Suppressor macrophage (primary cell): Measurements from ENCODE around the gene EPO.
"Not testable (repeated sequence)": the region's sequence is repeated elsewhere in the genome, so short reads cannot be mapped to it uniquely, and the experiment has no call there.

Experiments used
- DNase-seq, 4 experiments: peaks; one replicate each; pipeline ENCODE4 v3.0.0-alpha.2; 2020 to 2022

Gene EPO

DNA sequence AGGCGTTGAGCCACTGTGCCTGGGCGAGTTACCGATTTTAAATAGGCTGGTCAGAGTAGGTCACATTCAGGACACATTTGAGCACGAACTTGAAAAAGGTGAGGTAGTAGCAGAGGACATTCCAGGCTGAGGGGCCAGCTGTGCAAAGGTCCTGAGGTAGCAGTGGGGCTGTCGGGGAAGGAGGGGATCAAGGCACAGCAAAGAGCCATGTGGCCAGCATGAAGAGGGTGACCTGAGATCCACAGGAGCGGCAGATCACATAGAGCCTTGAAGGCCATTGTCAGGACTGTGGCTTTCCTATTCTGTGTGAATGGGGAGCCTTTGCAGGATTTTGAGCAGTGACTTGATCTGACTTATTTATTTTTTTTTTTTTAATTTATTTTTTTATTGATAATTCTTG, 19.7 kb downstream of the EPO start:
- DNase-seq = no peak

DNA sequence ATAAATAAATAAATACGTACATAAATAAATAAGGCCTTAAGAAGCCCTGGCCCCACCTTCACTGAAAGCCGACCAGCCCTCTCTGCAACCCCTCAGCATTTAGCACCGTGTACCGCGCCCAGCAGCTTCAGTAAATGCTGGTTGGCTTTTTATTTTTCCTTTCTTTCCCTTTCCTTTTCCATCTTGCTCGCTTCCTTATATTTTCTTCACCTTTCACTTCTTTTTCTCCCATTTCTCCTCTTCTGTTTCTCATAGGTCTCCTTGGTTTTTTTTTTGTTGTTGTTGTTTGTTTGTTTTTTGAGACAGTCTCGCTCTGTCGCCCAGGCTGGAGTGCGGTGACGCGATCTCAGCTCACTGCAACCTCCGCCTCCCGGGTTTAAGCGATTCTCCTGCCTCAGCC, 24.3 kb downstream of the EPO start:
- DNase-seq = no peak

GRCh38 chr7:100745184-100745583, 24.9 kb downstream of the EPO start:
- DNase-seq = peak; percentile 9 to 68 (median 32)

DNA sequence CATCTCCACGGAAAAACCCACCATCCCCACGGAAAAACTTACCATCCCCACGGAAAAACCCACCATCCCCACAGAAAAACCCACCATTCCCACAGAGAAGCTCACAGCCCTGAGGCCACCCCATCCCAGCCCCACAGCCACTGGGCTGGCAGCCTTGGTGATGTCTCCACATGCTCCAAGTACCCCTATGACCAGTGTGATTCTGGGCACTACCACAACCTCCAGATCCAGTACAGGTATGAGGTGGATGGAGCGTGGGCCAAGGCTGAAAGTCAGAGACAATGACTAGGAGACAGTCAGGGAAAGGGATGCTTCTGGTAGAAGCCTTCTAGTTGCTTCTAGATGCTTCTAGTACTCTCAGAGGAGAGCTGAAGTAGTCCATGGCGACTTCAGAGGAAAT, 32.7 kb downstream of the EPO start:
- no peak for DNase-seq

DNA sequence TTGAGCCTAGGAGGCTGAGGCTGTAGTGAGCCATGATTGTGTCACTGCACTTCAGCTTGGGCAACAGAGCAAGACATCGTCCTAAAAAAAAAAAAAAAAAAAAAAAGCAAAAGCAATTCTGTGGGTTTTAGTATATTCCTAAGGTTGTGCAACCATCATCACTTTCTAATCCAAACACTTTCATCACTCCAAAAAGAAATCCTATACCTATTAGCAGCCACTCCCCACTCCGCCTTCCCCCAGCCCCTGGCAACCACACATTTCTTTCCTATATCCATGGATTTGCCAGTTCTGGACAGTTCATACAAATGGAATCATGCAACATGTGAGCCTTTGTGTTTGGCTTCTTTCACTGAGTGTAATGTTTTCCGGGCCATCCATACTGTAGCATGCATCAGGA, 33.5 kb downstream of the EPO start:
- no peak for DNase-seq

DNA sequence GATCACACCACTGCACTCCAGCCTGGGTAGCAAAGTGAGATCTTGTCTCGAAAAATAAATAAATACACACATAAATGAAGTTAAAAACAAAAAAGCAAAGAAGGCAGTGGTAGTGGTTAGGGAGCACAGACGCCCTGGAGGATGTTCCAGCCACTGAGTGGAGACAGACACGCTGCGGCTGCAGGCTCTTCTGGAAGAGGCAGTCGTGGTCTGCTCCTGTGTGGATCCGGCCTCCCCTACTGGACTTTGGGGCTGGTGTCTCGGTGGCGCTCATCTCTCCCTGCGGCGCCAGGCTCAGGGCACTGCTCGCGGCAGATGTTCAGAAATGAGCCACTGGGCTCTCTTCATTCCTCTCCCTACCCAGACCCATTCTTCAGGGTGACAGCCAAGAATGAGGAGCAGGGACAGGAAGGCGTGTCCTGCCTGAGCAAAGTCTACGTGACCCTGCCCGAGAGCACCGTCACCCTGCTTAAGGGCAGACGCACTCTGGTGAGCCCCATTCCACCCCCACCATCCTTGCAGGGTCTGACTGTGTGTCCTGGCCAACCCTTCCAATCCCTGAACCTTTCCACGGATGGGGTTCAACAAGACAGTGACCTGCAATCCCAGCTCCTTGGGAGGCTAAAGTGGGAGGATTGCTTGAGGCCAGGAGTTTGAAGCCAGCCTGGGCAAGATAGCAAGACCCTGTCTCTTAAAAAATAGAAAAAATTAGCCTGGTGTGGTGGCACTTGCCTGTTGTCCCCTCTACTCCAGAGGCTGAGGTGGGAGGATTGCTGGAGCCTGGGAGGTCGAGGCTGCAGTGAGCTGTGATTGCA, 39.3 kb downstream of the EPO start:
- no peak for DNase-seq

- not testable (repeated sequence) for DNase-seq
Measured at GRCh38 chr7:100762841-100763240, 42.6 kb downstream of the EPO start.

DNA sequence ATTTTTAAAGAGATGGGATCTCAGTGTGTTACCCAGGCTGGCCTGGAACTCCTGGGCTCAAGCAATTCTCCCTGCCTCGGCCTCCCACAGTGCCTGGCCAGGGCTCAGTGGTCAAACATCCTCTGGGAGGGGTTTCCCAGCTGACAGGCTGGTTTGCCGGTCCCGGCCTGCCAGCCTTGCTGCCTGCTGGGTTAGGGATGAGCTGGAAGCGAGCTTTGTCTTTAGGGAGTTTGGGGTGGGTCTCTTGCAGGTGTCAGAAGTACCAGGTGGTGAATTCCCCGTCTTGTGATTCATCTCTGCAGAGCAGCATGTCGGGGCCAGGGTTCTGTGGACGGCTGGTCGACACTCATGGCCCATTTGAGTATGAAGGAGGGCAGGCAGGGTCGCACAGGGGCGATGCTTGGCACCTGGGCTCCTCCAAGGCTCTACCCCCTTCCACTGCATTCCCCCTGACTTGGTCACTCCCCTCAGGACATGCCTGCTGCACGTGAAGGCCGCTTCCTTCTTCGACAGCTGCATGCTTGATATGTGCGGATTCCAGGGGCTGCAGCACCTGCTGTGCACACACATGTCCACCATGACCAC, 43.4 kb downstream of the EPO start:
- DNase-seq = no peak

DNA sequence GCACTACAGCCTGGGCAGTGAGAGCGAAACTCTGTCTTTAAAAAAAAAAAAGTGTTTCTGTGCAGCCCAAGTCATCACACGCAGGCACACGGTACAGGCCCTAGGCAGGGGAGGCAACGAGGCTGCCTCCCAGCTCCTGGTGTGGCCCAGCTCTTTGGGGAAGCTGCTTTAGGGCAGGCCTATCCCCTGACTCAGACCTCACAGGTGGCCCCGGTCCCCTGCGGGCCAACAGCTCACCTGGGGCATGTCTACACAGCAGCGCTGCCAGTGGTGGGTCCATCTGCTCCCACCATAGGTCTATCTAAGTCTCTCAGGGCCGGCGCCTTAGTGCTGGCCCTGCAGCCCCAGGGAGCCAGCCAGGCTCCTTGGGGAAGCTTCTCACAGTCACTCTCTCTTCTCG, 44.6 kb downstream of the EPO start:
- no peak for DNase-seq

- DNase-seq = no peak
Measured at GRCh38 chr7:100765250-100765649, 45.0 kb downstream of the EPO start.

DNA sequence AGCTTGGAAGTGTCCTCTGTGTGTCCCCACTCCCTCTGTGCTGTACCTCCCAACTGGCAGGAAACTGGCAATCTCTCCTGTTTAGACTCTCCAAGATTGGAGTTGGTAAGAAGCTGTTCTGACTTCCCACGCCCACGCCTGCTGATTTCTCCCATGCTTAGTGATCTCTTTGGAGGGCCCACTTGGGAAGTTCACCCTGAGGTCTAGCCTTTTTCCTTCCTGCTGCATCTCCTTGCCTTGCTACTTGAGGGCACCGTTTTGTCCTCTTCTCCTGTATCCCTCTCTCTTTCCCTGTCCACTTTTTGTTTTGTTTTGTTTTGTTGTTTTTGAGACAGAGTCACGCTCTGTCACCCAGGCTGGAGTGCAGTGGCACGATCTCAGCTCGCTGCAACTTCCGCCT, 48.5 kb downstream of the EPO start:
- DNase-seq = peak in 2 of 4 experiments; percentile 15 to 17
